GM04504 (cell line): ENCODE results near the gene FASN.
"Not testable (repeated sequence)": the region's sequence is repeated elsewhere in the genome, so short reads cannot be mapped to it uniquely, and the experiment has no call there.

Source experiments
- DNase-seq: peaks from one replicate; pipeline ENCODE4 v3.0.0-alpha.2; 2012; ENCODE audit warnings: low read depth

FASN gene

GRCh38 chr17:82039695-82040299 lies 58.2 kb downstream of the FASN start:
- no peak for DNase-seq

- DNase-seq, result not testable (repeated sequence)
Measured at GRCh38 chr17:82038796-82039409, 59.1 kb downstream of the FASN start.

- DNase-seq, result no peak
Measured at GRCh38 chr17:82037889-82038195, 60.2 kb downstream of the FASN start.

- DNase-seq, result peak; percentile 82
Measured at GRCh38 chr17:82037092-82037888, 60.7 kb downstream of the FASN start, which contains the start of gene DCXR. Gene DCXR, minus strand, starts transcription at chr17:82037697. Its CDS starts 15 bp downstream, at chr17:82037682.

GRCh38 chr17:82036634-82037091 lies 61.4 kb downstream of the FASN start:
- no peak for DNase-seq

- DNase-seq, result no peak
Measured at GRCh38 chr17:82035956-82036633, 61.9 kb downstream of the FASN start.

- DNase-seq, result no peak
Measured at GRCh38 chr17:82035488-82035887, 62.5 kb downstream of the FASN start.

GRCh38 chr17:82034371-82035011 lies 63.5 kb downstream of the FASN start:
- no peak for DNase-seq

GRCh38 chr17:82033359-82034085 lies 64.5 kb downstream of the FASN start:
- DNase-seq, result no peak

- no peak for DNase-seq
Measured at GRCh38 chr17:82031885-82032627, 66.0 kb downstream of the FASN start.

GRCh38 chr17:82031303-82031884 lies 66.6 kb downstream of the FASN start, which contains the start of gene RAC3:
Gene RAC3, plus strand, starts transcription at chr17:82031678. Its CDS starts 84 bp downstream, at chr17:82031762.
- no peak for DNase-seq

GRCh38 chr17:82030470-82031302 lies 67.3 kb downstream of the FASN start:
- DNase-seq, result peak; percentile 55

- DNase-seq, result no peak
Measured at GRCh38 chr17:82029990-82030469, 68.0 kb downstream of the FASN start.

- no peak for DNase-seq
Measured at GRCh38 chr17:82029391-82029790, 68.6 kb downstream of the FASN start.

GRCh38 chr17:82028966-82029365 lies 69.1 kb downstream of the FASN start:
- DNase-seq, result no peak
